ENCODE results near the gene HIC1.

DNA sequence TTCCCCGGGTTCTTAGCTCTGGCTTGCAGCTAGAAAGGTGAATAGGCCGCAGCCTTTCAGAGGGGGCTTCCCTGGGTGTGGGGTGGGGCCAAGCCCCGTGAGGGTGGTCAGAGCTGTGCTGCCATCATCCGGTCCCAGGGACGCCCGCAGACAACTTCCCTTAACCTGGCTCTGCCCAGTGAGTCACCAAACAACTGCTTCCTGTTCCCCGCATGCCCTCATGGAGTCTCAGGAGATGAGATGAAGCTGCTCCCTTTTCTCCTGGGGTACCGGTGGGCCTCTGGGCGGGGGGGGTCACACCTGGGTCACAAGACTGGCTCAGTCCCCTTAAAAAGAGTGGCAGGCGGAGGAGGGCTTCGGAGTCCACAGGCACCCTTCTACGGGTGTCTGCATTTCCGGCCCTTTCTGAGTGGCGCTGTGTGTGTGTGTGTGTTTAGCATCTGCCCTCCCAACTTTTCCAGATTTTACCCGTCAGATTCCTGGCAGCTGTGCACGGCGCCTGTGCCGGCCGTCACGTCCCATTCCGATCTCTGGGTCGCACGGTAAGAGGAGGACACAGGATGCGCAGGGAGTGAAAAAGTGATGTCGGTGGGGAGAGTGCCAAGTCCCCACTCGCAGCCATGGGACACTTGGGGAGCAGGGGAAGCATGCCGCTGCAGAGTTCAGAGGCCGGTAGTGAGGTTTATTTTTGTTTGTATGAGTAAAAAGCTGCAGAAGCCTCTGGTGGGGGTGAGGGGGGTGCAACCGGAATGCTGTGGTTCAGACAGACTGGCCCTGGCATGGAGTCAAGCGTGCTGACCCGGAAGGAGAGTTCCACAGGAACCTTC, 16.8 kb downstream of the HIC1 start:
- TF ChIP-seq POLR2A (IDR thresholded peaks at IDR 0.05): no peak
- TF ChIP-seq, protein P1, sequence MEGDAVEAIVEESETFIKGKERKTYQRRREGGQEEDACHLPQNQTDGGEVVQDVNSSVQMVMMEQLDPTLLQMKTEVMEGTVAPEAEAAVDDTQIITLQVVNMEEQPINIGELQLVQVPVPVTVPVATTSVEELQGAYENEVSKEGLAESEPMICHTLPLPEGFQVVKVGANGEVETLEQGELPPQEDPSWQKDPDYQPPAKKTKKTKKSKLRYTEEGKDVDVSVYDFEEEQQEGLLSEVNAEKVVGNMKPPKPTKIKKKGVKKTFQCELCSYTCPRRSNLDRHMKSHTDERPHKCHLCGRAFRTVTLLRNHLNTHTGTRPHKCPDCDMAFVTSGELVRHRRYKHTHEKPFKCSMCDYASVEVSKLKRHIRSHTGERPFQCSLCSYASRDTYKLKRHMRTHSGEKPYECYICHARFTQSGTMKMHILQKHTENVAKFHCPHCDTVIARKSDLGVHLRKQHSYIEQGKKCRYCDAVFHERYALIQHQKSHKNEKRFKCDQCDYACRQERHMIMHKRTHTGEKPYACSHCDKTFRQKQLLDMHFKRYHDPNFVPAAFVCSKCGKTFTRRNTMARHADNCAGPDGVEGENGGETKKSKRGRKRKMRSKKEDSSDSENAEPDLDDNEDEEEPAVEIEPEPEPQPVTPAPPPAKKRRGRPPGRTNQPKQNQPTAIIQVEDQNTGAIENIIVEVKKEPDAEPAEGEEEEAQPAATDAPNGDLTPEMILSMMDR (IDR thresholded peaks at IDR 0.05): no peak
